GM18526 (cell line): ENCODE results near the gene GPR35.

Experiments used
- POLR2A ChIP-seq: IDR thresholded peaks from 3 replicates; pipeline ENCODE4 v1.6.1; 2011; ENCODE audit not compliant: insufficient read length; ENCODE audit errors: extremely low read depth

Gene GPR35

DNA sequence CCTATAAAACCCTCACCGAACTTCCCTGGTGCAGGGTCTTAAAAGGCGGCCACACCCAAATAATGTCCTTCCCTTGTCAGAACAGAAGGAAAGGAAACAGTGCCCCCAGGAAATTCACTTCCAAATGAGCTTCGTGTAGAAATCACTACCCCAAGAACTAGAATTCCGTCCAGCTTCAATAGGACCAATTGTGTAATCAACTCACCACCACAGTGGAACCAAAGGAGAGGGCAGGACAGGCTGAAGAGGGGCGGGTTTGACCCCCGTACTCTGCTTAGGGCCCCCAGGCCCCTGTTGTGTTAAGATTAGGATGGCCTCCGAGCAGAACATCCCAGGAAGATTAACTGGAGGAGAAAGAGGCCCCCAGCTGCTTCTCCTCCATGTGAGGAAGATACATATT lies 24.1 kb downstream of the GPR35 start:
- TF ChIP-seq POLR2A: no peak

DNA sequence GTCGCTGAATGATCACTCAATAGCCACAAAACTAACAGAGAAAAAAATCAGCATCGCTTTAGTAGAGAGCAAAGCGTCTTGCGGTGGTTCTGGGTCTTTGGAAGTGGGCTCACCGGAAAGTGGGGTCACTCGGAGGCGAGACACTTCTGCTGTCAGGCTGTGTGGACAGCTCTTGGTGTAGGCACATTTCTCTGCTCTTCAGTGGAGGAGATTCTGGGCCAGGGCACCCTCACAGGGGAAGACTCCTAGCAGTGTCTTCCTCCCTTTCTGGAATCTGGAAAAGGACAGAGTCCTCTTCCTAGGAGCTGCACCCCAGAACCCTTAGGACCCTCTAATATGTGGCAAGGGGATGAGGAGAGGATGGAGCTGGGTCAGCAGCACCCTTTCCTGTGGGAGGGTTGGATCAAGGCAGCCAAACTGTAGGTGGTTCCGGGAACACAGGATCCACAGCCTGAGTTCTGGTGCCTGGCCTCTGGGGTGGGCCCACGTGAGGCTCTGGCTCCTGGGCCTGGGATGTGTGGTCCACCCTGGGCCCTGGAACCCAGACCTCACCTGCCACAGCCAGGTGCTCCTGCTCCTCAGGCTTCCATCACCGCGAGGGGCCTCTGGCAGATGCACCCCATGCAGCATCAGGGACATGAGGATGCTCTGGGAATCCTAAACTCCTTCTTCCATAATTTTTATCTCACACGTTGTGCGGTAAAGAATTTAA lies 25.1 kb downstream of the GPR35 start:
- TF ChIP-seq POLR2A: no peak

DNA sequence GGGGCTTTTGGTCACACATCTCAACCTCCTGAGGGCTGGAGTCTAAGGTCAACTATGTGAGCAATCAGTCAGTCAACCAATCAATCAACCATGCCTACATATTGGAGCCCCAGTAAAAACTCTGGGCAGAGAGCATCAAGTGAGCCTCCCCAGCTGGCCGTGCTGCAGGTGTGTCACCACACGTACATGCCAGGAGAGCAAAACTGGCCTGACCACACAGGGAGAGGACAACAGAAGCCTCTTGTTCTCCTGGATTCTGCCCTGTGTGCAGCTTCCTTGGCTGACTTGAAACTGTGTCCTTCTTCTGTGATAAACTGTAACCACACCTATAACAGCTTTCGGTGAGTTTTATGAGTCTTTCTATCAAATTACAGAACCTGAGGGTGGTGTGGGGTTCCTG lies 25.9 kb downstream of the GPR35 start:
- no peak for TF ChIP-seq POLR2A

DNA sequence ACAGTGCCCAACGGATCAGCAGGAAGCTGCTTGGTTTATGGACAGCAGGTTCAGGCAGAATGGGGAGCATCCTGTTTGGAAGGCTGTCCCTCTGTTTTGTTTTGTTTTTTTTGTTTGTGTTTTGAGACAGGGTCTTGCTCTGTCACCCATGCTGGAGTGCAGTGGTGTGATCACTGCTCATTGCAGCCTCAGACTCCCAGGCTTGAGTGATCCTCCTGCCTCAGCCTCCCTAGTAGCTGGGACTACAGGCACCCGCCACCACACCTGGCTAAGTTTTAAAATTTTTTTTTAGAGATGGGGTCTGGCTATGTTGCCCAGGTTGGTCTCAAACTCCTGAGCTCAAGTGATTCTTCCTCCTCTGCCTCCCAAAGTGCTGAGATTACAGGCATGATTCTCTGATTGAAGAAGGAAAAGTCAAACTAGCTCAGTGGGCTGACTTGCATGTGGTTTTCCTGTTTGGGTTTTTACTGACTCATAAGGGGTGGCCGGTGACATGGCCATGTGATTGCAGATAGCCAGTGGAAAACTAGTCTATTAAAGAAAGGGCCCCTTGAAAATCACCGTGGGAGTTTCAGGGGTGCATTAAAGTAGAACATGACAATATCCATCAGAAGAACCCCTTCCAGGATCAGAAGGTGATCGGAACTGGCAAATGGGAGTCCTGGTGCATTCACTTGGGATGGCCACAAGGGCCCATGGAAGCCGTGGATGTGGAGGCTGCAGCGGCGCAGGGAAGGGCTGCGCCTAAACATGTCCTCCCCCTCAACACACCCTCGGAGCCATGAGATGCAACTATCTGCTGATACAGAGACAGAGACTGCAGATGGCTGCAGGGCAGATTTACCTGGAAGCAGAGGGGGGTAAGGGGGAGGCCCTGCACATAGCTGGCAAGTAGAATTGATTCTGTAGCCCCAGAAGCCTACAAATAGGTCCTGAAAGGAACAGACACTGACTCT lies 30.9 kb downstream of the GPR35 start:
- TF ChIP-seq POLR2A: no peak

DNA sequence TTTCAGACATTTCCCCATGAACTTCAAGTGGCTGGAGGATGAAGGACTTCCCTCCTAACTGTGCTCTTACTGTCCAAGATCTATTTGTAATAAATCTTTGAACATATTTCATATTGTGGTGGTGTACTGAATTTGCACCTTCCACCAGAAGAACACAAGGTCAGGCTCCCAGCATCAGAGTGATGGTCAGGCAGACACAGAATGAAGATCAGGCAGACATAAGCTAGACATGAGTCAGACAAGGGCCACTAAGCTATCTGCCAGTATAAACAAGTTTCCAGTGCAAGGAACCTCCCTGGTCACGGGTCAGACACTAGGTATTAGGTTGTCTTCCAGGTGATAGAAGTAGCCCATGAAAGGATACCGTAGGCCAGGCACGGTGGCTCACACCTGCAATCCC lies 37.4 kb downstream of the GPR35 start:
- TF ChIP-seq POLR2A: no peak

DNA sequence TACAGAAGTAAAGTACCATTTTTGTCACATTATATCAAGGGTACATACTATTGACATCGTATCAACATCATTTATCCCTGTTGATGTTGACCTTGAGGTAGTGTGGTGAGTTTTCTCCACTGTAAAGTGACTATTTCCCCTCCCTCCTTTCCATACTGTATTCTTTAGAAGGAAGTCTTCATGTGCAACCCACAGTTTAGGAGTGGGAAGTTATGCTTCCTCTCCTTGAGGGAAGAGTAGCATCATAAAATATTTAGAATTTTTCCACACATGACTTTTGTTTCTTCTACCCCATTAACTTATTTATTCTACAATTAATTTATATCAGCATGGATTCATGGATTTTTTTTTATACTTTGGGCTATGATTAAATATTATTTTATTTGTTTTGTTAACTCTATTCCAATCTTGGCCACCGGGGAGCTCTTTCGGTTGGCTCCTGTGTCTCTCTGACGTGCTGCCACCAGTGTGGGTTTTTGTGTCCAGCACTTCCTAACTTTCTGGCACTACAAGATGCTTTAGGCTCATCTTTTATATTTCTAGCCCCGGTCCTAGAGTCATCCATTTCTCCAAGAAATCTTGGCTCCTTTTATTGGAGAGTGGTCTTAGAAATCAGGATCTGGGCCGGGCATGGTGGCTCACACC lies 38.4 kb downstream of the GPR35 start:
- no peak for TF ChIP-seq POLR2A

DNA sequence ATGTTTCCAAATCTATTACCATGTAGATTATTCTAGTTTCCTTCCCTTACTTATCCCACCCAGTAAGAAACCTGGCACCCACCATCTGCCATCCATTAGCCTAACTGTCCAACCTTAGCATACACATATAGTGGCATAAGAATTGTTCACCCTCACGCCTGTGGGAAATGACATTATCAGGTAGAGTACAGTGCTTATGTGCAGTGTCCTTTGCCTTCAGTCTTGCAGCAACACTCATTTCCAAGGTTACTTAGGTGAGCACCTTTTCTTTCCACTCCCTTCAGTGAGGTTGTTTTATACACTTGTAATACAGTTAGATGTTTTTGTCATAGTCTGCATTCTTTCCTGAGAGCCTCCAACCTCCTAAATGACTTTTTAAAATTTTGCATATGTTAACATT lies 39.3 kb downstream of the GPR35 start:
- no peak for TF ChIP-seq POLR2A

DNA sequence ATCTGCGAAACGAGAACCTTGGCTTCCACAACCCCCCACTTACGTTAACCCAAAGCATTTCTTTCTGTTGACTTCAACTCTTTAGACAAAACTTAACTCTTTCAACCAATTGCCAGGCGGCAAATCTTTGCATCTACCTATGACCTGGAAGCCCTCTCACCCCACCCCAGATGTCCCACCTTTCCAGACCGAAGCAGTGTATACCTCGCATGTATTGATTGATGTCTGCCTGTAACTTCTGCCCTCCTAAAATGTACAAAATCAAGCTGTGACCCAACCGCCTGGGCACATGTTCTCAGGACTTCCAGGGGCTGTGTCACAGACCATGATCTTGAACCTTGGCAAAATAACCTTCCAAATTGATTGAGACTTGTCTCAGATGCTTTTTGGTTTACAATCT lies 45.1 kb downstream of the GPR35 start:
- no peak for TF ChIP-seq POLR2A

DNA sequence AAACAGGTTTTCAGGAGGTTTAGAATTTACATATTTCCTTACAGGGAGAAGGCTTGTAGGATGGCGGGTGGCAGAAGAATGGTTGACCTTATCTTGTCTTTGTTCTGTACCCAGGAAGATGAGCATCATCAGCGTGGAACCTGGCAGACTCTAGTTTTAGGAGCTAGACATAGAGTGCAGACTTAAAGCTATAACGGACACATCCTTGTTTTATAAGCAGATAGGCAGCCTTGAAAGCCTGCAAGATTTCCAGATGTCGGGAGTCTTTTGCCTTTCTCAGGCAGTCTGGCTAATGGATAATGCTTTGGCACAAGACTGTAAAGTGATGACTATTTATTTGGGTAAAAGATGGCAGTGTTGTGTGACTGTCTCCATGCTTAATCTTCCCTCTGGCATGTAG lies 45.7 kb downstream of the GPR35 start:
- TF ChIP-seq POLR2A: no peak

DNA sequence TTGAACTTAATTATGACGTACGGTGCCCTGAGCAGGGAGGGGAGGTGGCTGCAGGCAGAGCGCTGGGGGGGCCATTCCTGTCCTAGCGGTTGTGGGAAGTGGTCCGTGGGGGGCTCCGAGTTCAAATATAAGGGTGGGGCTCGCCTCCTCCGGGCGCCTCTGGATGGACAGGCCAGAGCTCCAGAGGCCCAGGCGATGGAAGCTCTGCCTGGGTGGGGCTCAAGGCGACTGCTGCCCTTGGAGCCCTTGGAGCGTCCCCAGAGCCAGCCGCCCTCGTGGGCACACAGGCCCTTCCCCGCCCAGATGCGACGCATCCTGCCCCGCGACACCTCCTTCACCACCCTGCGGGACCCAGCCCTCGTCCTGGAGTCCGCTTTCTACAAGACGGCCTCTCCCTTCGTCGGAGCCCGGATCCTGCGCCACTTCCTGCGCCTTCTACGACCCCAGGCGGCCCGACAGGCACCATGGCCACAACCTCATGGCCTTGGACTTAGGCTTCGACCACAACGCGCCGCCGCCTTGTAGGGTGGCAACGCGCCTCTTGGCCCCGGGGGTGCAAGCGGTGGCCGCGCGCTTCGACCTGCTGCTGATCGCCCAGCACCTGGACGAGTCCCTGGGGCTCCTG lies 46.9 kb downstream of the GPR35 start:
- TF ChIP-seq POLR2A: no peak

DNA sequence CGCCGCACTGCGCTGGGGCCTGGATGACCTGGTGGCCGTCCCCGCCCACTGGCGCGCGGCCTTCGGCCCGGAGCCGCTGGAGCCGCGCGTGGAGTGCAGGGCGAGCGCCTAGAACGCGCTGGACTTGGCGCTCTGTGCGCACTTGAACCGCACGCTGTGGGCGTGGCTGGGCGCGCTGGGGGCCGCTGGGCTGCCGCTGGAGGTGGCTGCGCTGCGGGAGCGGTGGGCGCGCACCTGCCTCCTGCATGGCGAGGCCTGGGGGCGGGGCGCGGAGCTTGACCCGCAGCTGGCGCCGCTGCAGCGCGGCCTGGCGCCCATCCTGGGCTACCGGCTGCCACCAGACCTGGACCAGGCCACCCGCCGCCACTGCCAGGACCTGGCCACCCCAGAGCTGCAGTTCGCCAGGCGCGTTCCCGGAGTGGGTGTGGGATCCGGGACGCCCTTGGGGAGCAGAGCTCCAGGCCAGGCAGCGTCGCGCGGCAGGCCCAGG lies 47.5 kb downstream of the GPR35 start:
- TF ChIP-seq POLR2A: no peak
